T47D (cell line): ENCODE results near the gene CAV1.

Experiments used
- DNase-seq, 2 experiments: peaks; one replicate each; pipeline versions ENCODE4 v3.0.0 to v3.0.0-alpha.2; 2011 to 2012; ENCODE audit warnings: low read depth in 1 of 2, low spot score in 1 of 2
- JUND ChIP-seq: IDR thresholded peaks from 2 replicates; pipeline ENCODE4 v1.6.1; 2012; ENCODE audit warnings: low read depth
- in situ Hi-C: cut with HindIII; loops from 2 replicates; pipeline ENCODE4 v1.10.0; 2016; ENCODE audit warnings: low sequenced_read_pairs, low pct_unique_long_range_greater_than_20kb

The CAV1 gene

DNA sequence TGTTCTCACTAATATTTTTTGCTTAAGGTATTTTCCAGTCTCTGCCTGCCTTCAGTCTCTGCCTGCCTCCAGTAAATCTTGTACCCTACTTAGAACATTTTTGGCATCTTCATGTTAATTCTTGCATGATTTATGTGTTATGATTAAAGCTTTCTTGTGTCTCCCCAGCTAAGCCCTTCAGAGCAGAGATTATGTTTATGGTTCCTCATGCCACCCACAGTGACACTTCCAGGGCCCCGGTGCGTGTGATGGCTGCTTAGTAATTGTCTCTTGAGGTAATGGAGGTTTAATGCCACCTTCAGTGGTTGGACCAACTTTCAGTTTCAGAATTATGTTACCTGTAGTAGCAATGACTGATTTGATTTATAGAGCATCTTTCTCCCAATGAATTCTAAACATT is 76.6 kb downstream of the CAV1 start:
- no peak for TF ChIP-seq JUND
- no peak for DNase-seq
- in situ Hi-C loops = no loop called here

DNA sequence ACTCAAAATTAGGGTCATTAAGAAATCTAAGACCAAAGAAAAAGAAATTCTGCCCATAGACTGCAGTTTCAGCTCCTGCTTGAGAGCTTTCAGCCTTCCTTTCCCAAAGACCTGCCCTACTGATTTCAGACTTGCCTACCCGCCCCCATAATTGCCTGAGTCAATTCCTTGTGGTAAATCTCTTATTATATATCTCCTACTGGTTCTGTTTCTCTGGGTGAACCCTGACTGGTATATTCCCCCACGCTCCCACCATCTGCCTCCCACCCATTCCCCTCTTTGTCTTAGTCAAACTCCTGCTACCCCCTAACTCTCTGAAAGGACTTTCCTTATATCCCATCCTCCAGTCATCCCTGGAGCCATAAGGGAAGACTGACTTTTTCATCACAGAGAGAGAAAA is 82.5 kb downstream of the CAV1 start:
- in situ Hi-C loops = no loop called here
- no peak for DNase-seq
- no peak for TF ChIP-seq JUND

DNA sequence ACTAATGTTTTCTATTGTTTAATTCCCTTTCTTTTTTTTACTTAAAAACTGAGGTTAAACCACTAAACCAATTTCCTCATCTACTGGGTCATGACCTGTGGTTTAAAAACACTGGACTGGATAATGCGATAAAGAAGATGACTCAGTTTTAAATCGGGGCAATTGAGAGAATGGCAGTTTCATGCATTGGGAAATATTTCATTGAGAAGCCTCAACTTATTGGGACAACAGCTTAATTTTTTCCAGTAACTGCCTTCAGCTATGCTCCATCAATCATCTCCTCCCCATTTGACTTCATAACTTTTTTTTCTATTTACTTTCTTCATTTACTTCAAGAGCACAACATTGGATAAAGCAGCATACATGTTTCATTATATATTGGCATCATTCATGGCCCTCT is 85.4 kb downstream of the CAV1 start:
- in situ Hi-C loops = no loop called here
- no peak for TF ChIP-seq JUND
- DNase-seq = no peak

DNA sequence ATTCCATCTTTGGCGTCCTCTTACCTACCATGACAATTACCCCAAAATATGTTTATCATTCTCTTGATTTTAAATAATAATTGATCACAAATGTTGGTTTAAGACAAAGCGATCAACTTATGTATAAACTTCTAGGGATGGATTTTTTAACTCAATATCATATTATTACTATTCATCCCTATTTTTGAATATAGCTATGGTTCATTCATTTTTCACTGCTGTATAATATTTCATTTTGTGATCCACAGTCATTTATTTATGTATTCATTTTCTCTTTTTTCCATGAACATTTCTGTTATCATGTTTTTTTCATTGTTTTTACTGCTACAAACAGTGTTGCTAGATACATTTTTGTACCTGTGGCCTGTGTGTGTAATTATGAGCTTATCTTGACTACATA is 85.9 kb downstream of the CAV1 start:
- TF ChIP-seq JUND = no peak
- in situ Hi-C loops = no loop called here
- no peak for DNase-seq
